ENCODE measurements around the gene FRY. TPM values are rescaled to one million over a fixed set of nuclear protein-coding genes. Genes with fewer than 3 reads are reported as not detected.

The FRY gene
- total RNA-seq, 1 experiment from 2014 or later, result 4.7 TPM

- Histone ChIP-seq H3K27me3 (ENCODE audit: insufficient read depth, low read depth) (no peaks in the 10 kb centered on the region), H3F3A (ENCODE audit: insufficient read depth, low read depth) (no peaks in the 10 kb centered on the region), H3K9me2 (ENCODE audit: insufficient read depth) (no peaks in the 10 kb centered on the region), H3K79me2 (ENCODE audit: low read depth) (no peaks in the 10 kb centered on the region), H3K4me1 (replicated peaks; ENCODE audit: insufficient read depth) (no peaks in the 10 kb centered on the region), H3K4me2 (no peak overlapping the region), H4K20me1 (ENCODE audit: insufficient read depth) (no peaks in the 10 kb centered on the region), H3K36me3 (ENCODE audit: low read depth) (no peaks in the 10 kb centered on the region), H3K4me3 (no peak overlapping the region), H2AFZ (no peak overlapping the region), H3K9me3 (ENCODE audit: insufficient read depth, low read depth) (no peaks in the 10 kb centered on the region), H3K27ac (no peak overlapping the region)
- TF ChIP-seq, protein P1, sequence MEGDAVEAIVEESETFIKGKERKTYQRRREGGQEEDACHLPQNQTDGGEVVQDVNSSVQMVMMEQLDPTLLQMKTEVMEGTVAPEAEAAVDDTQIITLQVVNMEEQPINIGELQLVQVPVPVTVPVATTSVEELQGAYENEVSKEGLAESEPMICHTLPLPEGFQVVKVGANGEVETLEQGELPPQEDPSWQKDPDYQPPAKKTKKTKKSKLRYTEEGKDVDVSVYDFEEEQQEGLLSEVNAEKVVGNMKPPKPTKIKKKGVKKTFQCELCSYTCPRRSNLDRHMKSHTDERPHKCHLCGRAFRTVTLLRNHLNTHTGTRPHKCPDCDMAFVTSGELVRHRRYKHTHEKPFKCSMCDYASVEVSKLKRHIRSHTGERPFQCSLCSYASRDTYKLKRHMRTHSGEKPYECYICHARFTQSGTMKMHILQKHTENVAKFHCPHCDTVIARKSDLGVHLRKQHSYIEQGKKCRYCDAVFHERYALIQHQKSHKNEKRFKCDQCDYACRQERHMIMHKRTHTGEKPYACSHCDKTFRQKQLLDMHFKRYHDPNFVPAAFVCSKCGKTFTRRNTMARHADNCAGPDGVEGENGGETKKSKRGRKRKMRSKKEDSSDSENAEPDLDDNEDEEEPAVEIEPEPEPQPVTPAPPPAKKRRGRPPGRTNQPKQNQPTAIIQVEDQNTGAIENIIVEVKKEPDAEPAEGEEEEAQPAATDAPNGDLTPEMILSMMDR (conservative IDR thresholded peaks at IDR 0.05), result peak; percentile 33; the same call in 1 of the 2 replicates
- no peak for TF ChIP-seq EZH2 (IDR thresholded peaks at IDR 0.05; ENCODE audit: low read depth)
- ChIA-PET CTCF (no interaction called here), POLR2A (ENCODE audit: unreplicated experiment) (no interaction called here)
- intact Hi-C loops (cut with micrococcal nuclease; ENCODE audit: unreplicated experiment), result no loop called here
- BruUV-seq (replicated peaks), result no TSS peak
- DNase-seq, result no peak
Observed at GRCh38 chr13:32023698-32024097, 7.9 kb upstream of the FRY start.

GRCh38 chr13:32024750-32025149, 6.8 kb upstream of the FRY start:
- H4K20me1 ChIP-seq (ENCODE audit: insufficient read depth), result no peaks in the 10 kb centered on the region
- H3K9me2 ChIP-seq (ENCODE audit: insufficient read depth), result no peaks in the 10 kb centered on the region
- H3K36me3 ChIP-seq (ENCODE audit: low read depth), result no peaks in the 10 kb centered on the region
- no peaks in the 10 kb centered on the region for H3K9me3 ChIP-seq (ENCODE audit: insufficient read depth, low read depth)
- H3K4me2 ChIP-seq, result no peak overlapping the region
- BruUV-seq (replicated peaks), result no TSS peak
- H3K27ac ChIP-seq, result no peak overlapping the region
- intact Hi-C loops (cut with micrococcal nuclease; ENCODE audit: unreplicated experiment), result no loop called here
- no peaks in the 10 kb centered on the region for H3F3A ChIP-seq (ENCODE audit: insufficient read depth, low read depth)
- no peaks in the 10 kb centered on the region for H3K4me1 ChIP-seq (replicated peaks; ENCODE audit: insufficient read depth)
- DNase-seq, result no peak
- no peak overlapping the region for H3K4me3 ChIP-seq
- TF ChIP-seq EZH2 (IDR thresholded peaks at IDR 0.05; ENCODE audit: low read depth), result no peak
- TF ChIP-seq, protein P1 (conservative IDR thresholded peaks at IDR 0.05), result no peak
- CTCF ChIA-PET, result interaction anchor here (0.6 kb wide), 1 partner anchor 118 kb away, joined by 4 read pairs; no protein-coding TSS in a partner anchor
- no peak overlapping the region for H2AFZ ChIP-seq
- POLR2A ChIA-PET (ENCODE audit: unreplicated experiment), result no interaction called here
- H3K27me3 ChIP-seq (ENCODE audit: insufficient read depth, low read depth), result no peaks in the 10 kb centered on the region
- no peaks in the 10 kb centered on the region for H3K79me2 ChIP-seq (ENCODE audit: low read depth)

- no peaks in the 10 kb centered on the region for H3K79me2 ChIP-seq (ENCODE audit: low read depth)
- BruUV-seq (replicated peaks), result no TSS peak
- intact Hi-C loops (cut with micrococcal nuclease; ENCODE audit: unreplicated experiment), result no loop called here
- DNase-seq, result no peak
- no peaks in the 10 kb centered on the region for H4K20me1 ChIP-seq (ENCODE audit: insufficient read depth)
- peaks cover 4% of the 10 kb centered on the region for H3K4me1 ChIP-seq (replicated peaks; ENCODE audit: insufficient read depth)
- H3F3A ChIP-seq (ENCODE audit: insufficient read depth, low read depth), result no peaks in the 10 kb centered on the region
- TF ChIP-seq, protein P1 (conservative IDR thresholded peaks at IDR 0.05), result no peak
- TF ChIP-seq EZH2 (IDR thresholded peaks at IDR 0.05; ENCODE audit: low read depth), result no peak
- H3K27me3 ChIP-seq (ENCODE audit: insufficient read depth, low read depth), result no peaks in the 10 kb centered on the region
- H2AFZ ChIP-seq, result no peak overlapping the region
- H3K9me2 ChIP-seq (ENCODE audit: insufficient read depth), result no peaks in the 10 kb centered on the region
- H3K36me3 ChIP-seq (ENCODE audit: low read depth), result no peaks in the 10 kb centered on the region
- POLR2A ChIA-PET (ENCODE audit: unreplicated experiment), result no interaction called here
- H3K4me2 ChIP-seq, result no peak overlapping the region
- H3K4me3 ChIP-seq, result no peak overlapping the region
- H3K27ac ChIP-seq, result no peak overlapping the region
- no peaks in the 10 kb centered on the region for H3K9me3 ChIP-seq (ENCODE audit: insufficient read depth, low read depth)
- CTCF ChIA-PET, result no interaction called here
Observed at GRCh38 chr13:32025730-32026129, 5.8 kb upstream of the FRY start.

Data from PC-9 (cell line).